Stomach (tissue), 9 donors: ENCODE measurements around the gene CMTR1. TPM values are rescaled to one million over a fixed set of nuclear protein-coding genes. Genes with fewer than 3 reads are reported as not detected.
"Not testable (repeated sequence)": the region's sequence is repeated elsewhere in the genome, so short reads cannot be mapped to it uniquely, and the experiment has no call there.

Experiments
- DNase-seq, 2 donors: peaks; one replicate each; pipeline versions ENCODE4 v3.0.0 to v3.0.0-alpha.2; 2013 to 2019
- H3K27ac ChIP-seq, 5 donors: fragments of 200-600 bp in 4 of 5; sonication (generic) in 4 of 5; one replicate each; pipeline ENCODE4 v1.5.1; 2013 to 2019; ENCODE audit warnings: mild to moderate bottlenecking in 1 of 5, moderate library complexity in 1 of 5
- H3K27me3 ChIP-seq, 3 donors: fragments of 200-600 bp; sonication (generic); one replicate each; pipeline ENCODE4 v1.5.1; 2017 to 2019; ENCODE audit warnings: mixed run types in 1 of 3
- H3K36me3 ChIP-seq, 4 donors: fragments of 200-600 bp; sonication (generic); 1 replicate in 3 of 4; 2 replicates in 1 of 4; pipeline ENCODE4 v1.5.1; 2016 to 2019
- H3K4me1 ChIP-seq, 4 donors: fragments of 200-600 bp; sonication (generic); one replicate each; pipeline ENCODE4 v1.5.1; 2016 to 2019
- H3K4me3 ChIP-seq, 4 donors: fragments of 200-600 bp; sonication (generic) in 3 of 4; one replicate each; pipeline ENCODE4 v1.5.1; 2016 to 2019; ENCODE audit warnings: mild to moderate bottlenecking in 1 of 4
- H3K9me3 ChIP-seq, 4 donors: fragments of 200-600 bp; sonication (generic); one replicate each; pipeline ENCODE4 v1.5.1; 2016 to 2019
- CTCF ChIP-seq, 7 experiments: fragments of 450-650 bp in 4 of 7; fragments of 200-600 bp in 3 of 7; sonication (generic) in 3 of 7; IDR thresholded peaks; one replicate each; pipeline ENCODE4 v1.5.1; 2016 to 2019; ENCODE audit warnings: antibody characterized with exemption in 7 of 7, control low read depth in 2 of 7, mild to moderate bottlenecking in 1 of 7
- EP300 ChIP-seq: sonication (generic); formaldehyde crosslinking; IDR thresholded peaks from one replicate; pipeline ENCODE4 v1.6.1; 2017; ENCODE audit warnings: antibody characterized with exemption
- POLR2A ChIP-seq, 4 donors: fragments of 450-650 bp; IDR thresholded peaks; one replicate each; pipeline ENCODE4 v1.6.1; 2016; ENCODE audit warnings: antibody characterized with exemption in 4 of 4, control low read depth in 2 of 4, mild to moderate bottlenecking in 1 of 4, moderate library complexity in 1 of 4
- POLR2AphosphoS5 ChIP-seq, 3 donors: sonication (generic); formaldehyde crosslinking; IDR thresholded peaks; one replicate each; pipeline ENCODE4 v1.6.1; 2016; ENCODE audit warnings: antibody characterized with exemption in 3 of 3
- WGBS, 5 donors: extraction: QIAGEN DNeasy Blood & Tissue Kit in 3 of 5; methylation state at CpG; one replicate each; pipeline versions ENCODE4 v1.1.5 to v1.1.7; 2013 to 2018; 5-methylcytosine and 5-hydroxymethylcytosine counted together
- intact Hi-C: fragments of 100-400 bp; cut with DNase I; formaldehyde crosslinking; loops from one replicate; pipeline ENCODE4 v1.15.1; 2023; ENCODE audit warnings: low total_unique reads
- polyA plus RNA-seq, 3 donors: library from polyadenylated mRNA; stranded (reverse); fragments of 200-250 nt; gene quantifications; one replicate each; pipeline ENCODE4 v1.2.3, GENCODE V29; 2013
- total RNA-seq, 5 donors: library from RNA; depleted of rRNA; stranded (reverse); fragments of >200 nt; gene quantifications; one replicate each; pipeline versions ENCODE4 v1.1.0 to v1.2.3, GENCODE V29; 2014 to 2016
- donor health status: healthy with polysubstance abuse.
- donor health status: Bipolar disorder and iron deficiency.
- donor health status: healthy.

CMTR1 gene
- total and polyA plus RNA-seq, 8 donors, result 6.3 to 145 (median 24.5) TPM

DNA sequence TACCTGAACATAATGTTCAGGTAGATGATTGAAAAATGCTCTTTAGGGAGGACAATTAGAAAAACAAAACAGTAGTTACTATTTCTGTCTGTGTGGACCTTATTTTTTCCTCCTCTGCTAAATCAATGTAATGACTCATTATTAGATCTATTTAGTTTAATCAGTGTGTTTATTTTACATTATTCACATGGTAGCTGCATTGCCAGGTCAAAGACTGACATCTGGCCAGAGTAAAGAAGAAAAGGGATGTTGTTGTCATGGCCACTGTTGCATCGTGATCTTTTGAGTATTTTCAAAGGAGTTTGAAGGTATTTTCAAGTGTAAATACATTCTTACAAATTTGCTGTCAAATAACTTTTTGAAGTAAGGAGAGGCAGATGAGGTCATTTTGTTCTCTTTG, 5.9 kb downstream of the CMTR1 start:
- intact Hi-C loops, result no loop called here
- Histone ChIP-seq H3K27ac (peak overlapping the region in 1 of 5 donors; percentile 47), H3K4me1 (peaks cover 34 to 90% (median 65%) of the 10 kb centered on the region in 4 donors), H3K27me3 (no peaks in the 10 kb centered on the region), H3K36me3 (peaks cover 6 to 56% (median 45%) of the 10 kb centered on the region in 4 donors), H3K4me3 (no peak overlapping the region), H3K9me3 (no peaks in the 10 kb centered on the region)
- TF ChIP-seq POLR2AphosphoS5 (IDR thresholded peaks at IDR 0.05), result no peak
- no peak for TF ChIP-seq EP300
- no peak for TF ChIP-seq CTCF (IDR thresholded peaks at IDR 0.05)
- TF ChIP-seq POLR2A (IDR thresholded peaks at IDR 0.05), result no peak
- DNase-seq, result no peak
- 19 to 56% (median 31%) methylated on average over 1 of the region's 1 CpG for WGBS, 5 donors

DNA sequence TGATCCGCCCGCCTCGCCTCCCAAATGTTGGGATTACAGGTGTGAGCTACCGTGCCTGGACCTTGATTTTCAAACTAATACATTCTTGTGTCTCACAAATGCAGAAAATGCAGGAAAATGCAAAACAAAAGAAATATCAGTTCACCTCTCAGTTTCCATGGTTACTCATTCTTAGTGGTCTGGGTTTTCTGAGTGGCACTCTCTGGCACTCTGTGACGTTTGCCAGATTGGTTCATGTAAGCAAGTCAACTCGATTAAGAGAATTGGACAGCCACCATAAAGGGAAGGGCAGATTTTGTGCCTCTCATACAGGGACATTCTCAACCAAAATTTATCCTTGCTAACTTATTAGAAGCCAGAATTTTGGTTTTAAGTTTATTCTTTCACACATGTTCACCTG, 8.6 kb downstream of the CMTR1 start:
- 74 to 84% (median 80%) methylated on average over 6 of the region's 6 CpGs for whole genome bisulfite sequencing, 5 donors
- intact Hi-C loops, result no loop called here
- Histone ChIP-seq H3K27ac (peak overlapping the region in 2 of 5 donors; percentile 68 to 79), H3K9me3 (no peaks in the 10 kb centered on the region), H3K27me3 (no peaks in the 10 kb centered on the region), H3K4me3 (no peak overlapping the region), H3K36me3 (peaks cover 31 to 70% (median 58%) of the 10 kb centered on the region in 4 donors), H3K4me1 (peaks cover 34 to 65% (median 50%) of the 10 kb centered on the region in 4 donors)
- no peak for DNase-seq
- TF ChIP-seq EP300 (no peak), POLR2A (IDR thresholded peaks at IDR 0.05) (no peak), CTCF (IDR thresholded peaks at IDR 0.05) (no peak), POLR2AphosphoS5 (IDR thresholded peaks at IDR 0.05) (no peak)

DNA sequence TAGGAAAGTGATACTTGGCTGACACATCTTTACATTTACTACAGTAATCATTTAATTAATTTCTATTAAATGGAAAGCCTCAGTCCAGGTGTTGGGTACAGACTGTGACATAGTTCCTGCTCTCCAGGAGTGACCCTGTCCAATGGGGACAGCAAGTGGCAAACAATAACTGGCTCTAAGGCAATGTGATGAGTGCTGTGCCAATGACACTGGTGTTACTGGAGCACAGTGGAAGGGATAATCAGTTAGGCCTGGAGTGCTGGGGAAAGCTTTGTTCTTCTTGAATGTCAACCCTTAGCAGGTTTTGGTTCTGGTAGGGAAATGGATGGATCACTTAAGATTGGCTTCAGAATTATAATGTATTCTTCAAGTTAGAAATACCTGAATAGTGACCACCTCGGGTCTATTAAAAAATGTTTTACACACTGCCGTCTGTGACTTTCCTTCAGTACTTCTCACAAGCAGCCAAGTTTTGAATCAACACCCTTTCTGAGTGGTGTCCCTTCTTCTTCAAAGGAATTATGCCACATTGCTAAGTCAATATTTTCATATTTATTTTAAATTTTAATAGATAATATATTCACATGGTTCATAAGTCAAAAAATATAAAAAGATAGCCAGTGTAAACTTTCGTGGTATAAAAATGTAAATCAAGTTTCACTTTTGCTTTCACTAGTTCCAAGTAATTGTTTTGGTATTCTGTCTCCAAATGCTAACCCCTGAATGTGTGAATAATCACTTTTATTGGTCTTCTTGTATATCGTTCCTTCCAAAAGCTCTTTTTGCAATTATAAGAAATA, 9.6 kb downstream of the CMTR1 start:
- H3K27ac ChIP-seq, result peak overlapping the region; percentile 47 to 79 (median 68)
- H3K4me3 ChIP-seq, result peak overlapping the region; percentile 11 to 26 (median 22)
- 4 to 11% (median 6%) methylated on average over 4 of the region's 4 CpGs for WGBS, 5 donors
- peaks cover 36 to 70% (median 58%) of the 10 kb centered on the region in 4 donors for H3K36me3 ChIP-seq
- TF ChIP-seq POLR2A (IDR thresholded peaks at IDR 0.05) (no peak), EP300 (no peak), POLR2AphosphoS5 (IDR thresholded peaks at IDR 0.05) (no peak), CTCF (IDR thresholded peaks at IDR 0.05) (no peak)
- DNase-seq, result no peak
- H3K4me1 ChIP-seq, result peaks cover 34 to 64% (median 49%) of the 10 kb centered on the region in 4 donors
- H3K9me3 ChIP-seq, result no peaks in the 10 kb centered on the region
- no peaks in the 10 kb centered on the region for H3K27me3 ChIP-seq
- intact Hi-C loops, result no loop called here

- Histone ChIP-seq H3K4me3 (peak overlapping the region; percentile 11 to 26 (median 22)), H3K27ac (peak overlapping the region; percentile 54 to 79 (median 70)), H3K4me1 (peaks cover 32 to 58% (median 45%) of the 10 kb centered on the region in 4 donors), H3K36me3 (peaks cover 37 to 70% (median 58%) of the 10 kb centered on the region in 4 donors)
- intact Hi-C loops, DNase-seq, H3K27me3 ChIP-seq, H3K9me3 ChIP-seq: not testable (repeated sequence)
- WGBS, 5 donors, result 27 to 58% (median 32%) methylated on average over 5 of the region's 5 CpGs
These were observed 10.2 kb downstream of the CMTR1 start for GRCh38 chr6:37443216-37443542.

- Histone ChIP-seq H3K27ac (no peak overlapping the region), H3K4me3 (no peak overlapping the region), H3K4me1 (peaks cover 0 to 7% (median 0%) of the 10 kb centered on the region in 4 donors), H3K9me3 (no peaks in the 10 kb centered on the region), H3K27me3 (no peaks in the 10 kb centered on the region), H3K36me3 (peaks cover 44 to 100% (median 99%) of the 10 kb centered on the region in 4 donors)
- DNase-seq, result no peak
- intact Hi-C loops, result no loop called here
- TF ChIP-seq POLR2A (IDR thresholded peaks at IDR 0.05) (no peak), CTCF (IDR thresholded peaks at IDR 0.05) (no peak), EP300 (no peak), POLR2AphosphoS5 (IDR thresholded peaks at IDR 0.05) (no peak)
- 83 to 93% (median 87%) methylated on average over 4 of the region's 4 CpGs for WGBS, 5 donors
These were observed 17.0 kb downstream of the CMTR1 start for GRCh38 chr6:37449984-37450383.
